Progenitor cell of endocrine pancreas (in vitro differentiated cells): ENCODE measurements around the gene PARP2. TPM values are rescaled to one million over a fixed set of nuclear protein-coding genes. Genes with fewer than 3 reads are reported as not detected.
A peak's percentile ranks its signal among the peaks of the same experiment; 100 is the strongest.
"Not testable (repeated sequence)": the region's sequence is repeated elsewhere in the genome, so short reads cannot be mapped to it uniquely, and the experiment has no call there.

Source experiments
- DNase-seq: peaks from one replicate; pipeline ENCODE4 v3.0.0; 2021; ENCODE audit warnings: low spot score; ENCODE audit not compliant: unreplicated experiment
- H3K27ac Mint-ChIP-seq: 2 replicates; pipeline ENCODE4 v1.8.0; 2021; ENCODE audit warnings: mild to moderate bottlenecking, moderate library complexity, mixed read lengths
- H3K27me3 Mint-ChIP-seq: 2 replicates; pipeline ENCODE4 v1.8.0; 2021; ENCODE audit warnings: mixed read lengths
- H3K36me3 Mint-ChIP-seq: 2 replicates; pipeline ENCODE4 v1.8.0; 2022; ENCODE audit warnings: mixed read lengths; ENCODE audit not compliant: insufficient read depth
- H3K4me1 Mint-ChIP-seq: 2 replicates; pipeline ENCODE4 v1.8.0; 2021; ENCODE audit warnings: low read depth, mixed read lengths
- H3K4me3 Mint-ChIP-seq: 2 replicates; pipeline ENCODE4 v1.8.0; 2021; ENCODE audit warnings: low read depth, mild to moderate bottlenecking, moderate library complexity, mixed read lengths
- H3K9me3 Mint-ChIP-seq: 2 replicates; pipeline ENCODE4 v1.8.0; 2021; ENCODE audit warnings: low read depth, mixed read lengths
- total RNA-seq: library from RNA; stranded (reverse); gene quantifications from 2 replicates; pipeline ENCODE4 v1.2.1, GENCODE V29; 2021
- TF ChIP-seq, protein P1 (sequence below): fragments of 200-600 bp; sonication (generic); IDR thresholded peaks from one replicate; pipeline ENCODE4 v1.5.0; 2021; ENCODE audit warnings: antibody characterized with exemption, mild to moderate bottlenecking; ENCODE audit not compliant: unreplicated experiment

Gene PARP2
- total RNA-seq, 1 donor from 2014 or later, result 35.6 TPM

GRCh38 chr14:20334017-20334416 is 9.4 kb upstream of the PARP2 start:
- H3K27me3 Mint-ChIP-seq, result no peaks in the 10 kb centered on the region
- H3K9me3 Mint-ChIP-seq, result no peaks in the 10 kb centered on the region
- peaks cover 3% of the 10 kb centered on the region for H3K36me3 Mint-ChIP-seq
- H3K4me1 Mint-ChIP-seq, result peaks cover 20% of the 10 kb centered on the region
- peak overlapping the region; percentile 100 for H3K4me3 Mint-ChIP-seq
- no peak for DNase-seq
- TF ChIP-seq, protein P1, sequence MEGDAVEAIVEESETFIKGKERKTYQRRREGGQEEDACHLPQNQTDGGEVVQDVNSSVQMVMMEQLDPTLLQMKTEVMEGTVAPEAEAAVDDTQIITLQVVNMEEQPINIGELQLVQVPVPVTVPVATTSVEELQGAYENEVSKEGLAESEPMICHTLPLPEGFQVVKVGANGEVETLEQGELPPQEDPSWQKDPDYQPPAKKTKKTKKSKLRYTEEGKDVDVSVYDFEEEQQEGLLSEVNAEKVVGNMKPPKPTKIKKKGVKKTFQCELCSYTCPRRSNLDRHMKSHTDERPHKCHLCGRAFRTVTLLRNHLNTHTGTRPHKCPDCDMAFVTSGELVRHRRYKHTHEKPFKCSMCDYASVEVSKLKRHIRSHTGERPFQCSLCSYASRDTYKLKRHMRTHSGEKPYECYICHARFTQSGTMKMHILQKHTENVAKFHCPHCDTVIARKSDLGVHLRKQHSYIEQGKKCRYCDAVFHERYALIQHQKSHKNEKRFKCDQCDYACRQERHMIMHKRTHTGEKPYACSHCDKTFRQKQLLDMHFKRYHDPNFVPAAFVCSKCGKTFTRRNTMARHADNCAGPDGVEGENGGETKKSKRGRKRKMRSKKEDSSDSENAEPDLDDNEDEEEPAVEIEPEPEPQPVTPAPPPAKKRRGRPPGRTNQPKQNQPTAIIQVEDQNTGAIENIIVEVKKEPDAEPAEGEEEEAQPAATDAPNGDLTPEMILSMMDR, result no peak
- H3K27ac Mint-ChIP-seq, result peak overlapping the region; percentile 100

- not testable (repeated sequence) for H3K4me3 Mint-ChIP-seq, DNase-seq, H3K36me3 Mint-ChIP-seq, H3K9me3 Mint-ChIP-seq, H3K27ac Mint-ChIP-seq, H3K4me1 Mint-ChIP-seq, H3K27me3 Mint-ChIP-seq
These were observed 2.4 kb upstream of the PARP2 start for GRCh38 chr14:20341032-20341431.

DNA sequence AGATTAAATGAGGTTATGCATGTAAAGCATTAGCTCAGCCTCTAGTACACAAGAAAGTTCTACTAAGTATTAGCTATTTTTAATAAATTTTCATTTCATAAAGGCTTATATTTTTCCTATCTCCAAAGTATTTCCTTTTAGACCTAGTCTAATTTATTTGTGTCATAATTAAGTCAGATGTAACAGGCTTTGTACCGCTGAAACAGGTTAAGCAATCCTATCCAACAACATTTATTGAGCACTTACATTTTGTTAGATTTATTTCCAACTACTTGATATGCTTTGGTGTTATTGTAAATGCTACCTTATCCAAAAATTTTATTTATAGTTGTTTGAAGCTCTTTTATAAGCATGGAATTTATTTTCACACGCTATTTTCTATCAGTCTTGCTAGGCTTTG is 1.8 kb upstream of the PARP2 start:
- H3K4me1 Mint-ChIP-seq, result no peaks in the 10 kb centered on the region
- H3K27me3 Mint-ChIP-seq, result no peaks in the 10 kb centered on the region
- no peak for DNase-seq
- H3K27ac Mint-ChIP-seq, result no peak overlapping the region
- H3K36me3 Mint-ChIP-seq, result peaks cover 5% of the 10 kb centered on the region
- TF ChIP-seq, protein P1, result no peak
- no peaks in the 10 kb centered on the region for H3K9me3 Mint-ChIP-seq
- peak overlapping the region; percentile 92 for H3K4me3 Mint-ChIP-seq

DNA sequence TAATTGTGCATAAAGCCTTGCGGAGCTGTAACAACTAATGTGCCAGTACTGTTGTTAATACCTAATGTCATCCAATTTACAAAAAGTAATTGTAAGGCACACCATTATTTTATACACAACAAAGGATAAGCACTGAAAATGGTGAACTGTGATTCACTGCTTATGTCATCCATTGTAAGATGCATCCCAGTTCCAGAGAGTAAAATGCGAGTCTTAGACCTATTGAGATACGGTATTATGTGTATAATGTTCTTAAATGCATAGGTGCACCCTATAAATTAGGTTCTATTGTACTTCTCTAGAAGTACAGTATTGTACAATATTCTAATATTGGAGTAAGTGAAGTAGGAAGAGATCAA is 406 bp downstream of the PARP2 start:
- no peak for DNase-seq
- peak overlapping the region; percentile 99 for H3K27ac Mint-ChIP-seq
- peak overlapping the region; percentile 92 for H3K4me3 Mint-ChIP-seq
- no peaks in the 10 kb centered on the region for H3K9me3 Mint-ChIP-seq
- H3K36me3 Mint-ChIP-seq, result peaks cover 11% of the 10 kb centered on the region
- TF ChIP-seq, protein P1, result no peak
- H3K27me3 Mint-ChIP-seq, result no peaks in the 10 kb centered on the region
- no peaks in the 10 kb centered on the region for H3K4me1 Mint-ChIP-seq

GRCh38 chr14:20345366-20345765 is 1.9 kb downstream of the PARP2 start:
- no peak for DNase-seq
- peak overlapping the region; percentile 42 for H3K27ac Mint-ChIP-seq
- peak overlapping the region; percentile 92 for H3K4me3 Mint-ChIP-seq
- no peaks in the 10 kb centered on the region for H3K9me3 Mint-ChIP-seq
- no peaks in the 10 kb centered on the region for H3K4me1 Mint-ChIP-seq
- peaks cover 12% of the 10 kb centered on the region for H3K36me3 Mint-ChIP-seq
- H3K27me3 Mint-ChIP-seq, result no peaks in the 10 kb centered on the region
- TF ChIP-seq, protein P1, result no peak

DNA sequence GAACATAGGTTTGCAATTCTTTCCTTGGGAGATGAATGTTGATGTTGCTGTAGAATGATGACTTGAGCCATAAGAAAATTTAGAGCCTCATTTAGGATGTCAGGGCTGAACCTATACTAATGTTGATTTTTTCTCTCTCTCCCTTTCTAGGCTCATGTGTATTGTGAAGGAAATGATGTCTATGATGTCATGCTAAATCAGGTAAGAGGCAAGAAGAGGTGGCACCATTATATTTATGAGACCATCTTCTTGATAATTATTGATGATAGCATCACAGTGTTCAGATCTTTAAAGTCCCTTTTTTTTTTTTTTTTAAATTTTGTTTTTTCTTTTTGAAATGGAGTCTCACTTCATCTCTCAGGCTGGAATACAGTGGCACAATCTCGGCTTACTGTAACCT is 3.3 kb downstream of the PARP2 start:
- H3K27me3 Mint-ChIP-seq, result no peaks in the 10 kb centered on the region
- no peak for DNase-seq
- no peak overlapping the region for H3K27ac Mint-ChIP-seq
- TF ChIP-seq, protein P1, result no peak
- no peak overlapping the region for H3K4me3 Mint-ChIP-seq
- H3K4me1 Mint-ChIP-seq, result no peaks in the 10 kb centered on the region
- H3K36me3 Mint-ChIP-seq, result peaks cover 16% of the 10 kb centered on the region
- H3K9me3 Mint-ChIP-seq, result no peaks in the 10 kb centered on the region
